ENCODE results near the gene HES6.

DNA sequence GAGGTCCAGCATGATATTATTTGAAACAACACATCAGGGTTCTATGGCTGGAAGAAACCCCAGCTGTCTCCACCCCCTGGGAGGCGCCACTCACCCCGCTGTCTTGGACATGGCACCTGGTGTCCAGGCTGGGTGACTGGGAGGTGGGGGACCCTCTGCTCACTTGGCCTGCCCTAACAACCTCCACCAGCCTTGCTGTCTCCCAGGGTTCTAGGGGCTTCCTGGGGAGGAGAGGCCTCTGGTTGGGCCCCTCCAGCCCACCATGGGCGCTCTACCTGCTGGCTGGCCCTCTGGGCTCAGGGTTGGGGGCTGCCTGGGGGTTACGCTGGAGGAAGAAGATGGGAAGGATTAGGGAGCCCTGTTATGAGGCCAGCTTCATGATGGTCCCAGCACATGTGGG, 32.3 kb upstream of the HES6 start:
- TF ChIP-seq, protein P1, sequence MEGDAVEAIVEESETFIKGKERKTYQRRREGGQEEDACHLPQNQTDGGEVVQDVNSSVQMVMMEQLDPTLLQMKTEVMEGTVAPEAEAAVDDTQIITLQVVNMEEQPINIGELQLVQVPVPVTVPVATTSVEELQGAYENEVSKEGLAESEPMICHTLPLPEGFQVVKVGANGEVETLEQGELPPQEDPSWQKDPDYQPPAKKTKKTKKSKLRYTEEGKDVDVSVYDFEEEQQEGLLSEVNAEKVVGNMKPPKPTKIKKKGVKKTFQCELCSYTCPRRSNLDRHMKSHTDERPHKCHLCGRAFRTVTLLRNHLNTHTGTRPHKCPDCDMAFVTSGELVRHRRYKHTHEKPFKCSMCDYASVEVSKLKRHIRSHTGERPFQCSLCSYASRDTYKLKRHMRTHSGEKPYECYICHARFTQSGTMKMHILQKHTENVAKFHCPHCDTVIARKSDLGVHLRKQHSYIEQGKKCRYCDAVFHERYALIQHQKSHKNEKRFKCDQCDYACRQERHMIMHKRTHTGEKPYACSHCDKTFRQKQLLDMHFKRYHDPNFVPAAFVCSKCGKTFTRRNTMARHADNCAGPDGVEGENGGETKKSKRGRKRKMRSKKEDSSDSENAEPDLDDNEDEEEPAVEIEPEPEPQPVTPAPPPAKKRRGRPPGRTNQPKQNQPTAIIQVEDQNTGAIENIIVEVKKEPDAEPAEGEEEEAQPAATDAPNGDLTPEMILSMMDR (conservative IDR thresholded peaks at IDR 0.05; ENCODE audit: low read length) = no peak
- TF ChIP-seq EZH2phosphoT487 (IDR thresholded peaks at IDR 0.05; ENCODE audit: borderline replicate concordance) = no peak

Measured in Loucy (cell line).